OCI-M2 (cell line): ENCODE results near the gene MSANTD7.

Source experiments
- DNase-seq: peaks from one replicate; lab custom pipeline; 2025; ENCODE audit not compliant: unreplicated experiment; lab: John Stamatoyannopoulos, UW

Gene MSANTD7

DNA sequence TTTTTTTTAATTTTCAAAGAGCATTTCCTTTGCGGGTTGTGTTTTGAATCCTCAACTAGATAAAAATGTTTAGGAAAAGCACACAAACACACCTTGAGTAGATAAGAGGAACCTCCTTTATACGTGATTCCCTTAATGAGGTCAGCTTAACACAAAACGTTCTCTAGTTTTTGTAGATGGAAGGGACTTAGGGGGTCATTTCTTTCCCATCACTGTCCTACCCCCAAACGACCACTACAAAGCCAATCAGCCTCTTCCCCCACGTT is 41.8 kb downstream of the MSANTD7 start:
- DNase-seq, result no peak

DNA sequence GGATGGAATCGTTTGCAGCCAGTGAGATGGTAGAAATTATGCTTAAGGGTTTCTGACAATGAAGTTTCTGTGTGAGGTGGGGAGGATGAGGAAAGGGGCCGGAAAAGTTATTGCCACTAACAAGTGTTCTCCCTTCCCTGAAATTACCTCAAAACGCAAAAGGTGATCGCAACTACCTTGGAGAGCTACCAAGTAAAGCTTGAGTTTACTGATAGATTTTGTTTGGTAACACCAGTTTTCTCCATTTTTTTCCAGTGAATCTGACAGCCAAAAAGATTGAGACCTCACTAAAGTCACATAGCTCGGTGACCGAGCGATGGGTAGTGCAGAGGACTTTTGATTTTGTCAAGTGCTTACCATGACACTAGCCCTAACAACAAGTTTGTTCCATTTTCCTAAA is 42.1 kb downstream of the MSANTD7 start:
- DNase-seq, result no peak

GRCh38 chr10:14884082-14884481 is 46.0 kb downstream of the MSANTD7 start:
- DNase-seq, result no peak
